ENCODE data around the gene SIPA1L2. TPM values are rescaled to one million over a fixed set of nuclear protein-coding genes. Genes with fewer than 3 reads are reported as not detected.
A peak's percentile ranks its signal among the peaks of the same experiment; 100 is the strongest.

Gene SIPA1L2
- total RNA-seq, 1 donor from 2014 or later = 18.1 TPM

GRCh38 chr1:232641507-232641906, 11.6 kb upstream of the SIPA1L2 start:
- TF ChIP-seq, protein P1, sequence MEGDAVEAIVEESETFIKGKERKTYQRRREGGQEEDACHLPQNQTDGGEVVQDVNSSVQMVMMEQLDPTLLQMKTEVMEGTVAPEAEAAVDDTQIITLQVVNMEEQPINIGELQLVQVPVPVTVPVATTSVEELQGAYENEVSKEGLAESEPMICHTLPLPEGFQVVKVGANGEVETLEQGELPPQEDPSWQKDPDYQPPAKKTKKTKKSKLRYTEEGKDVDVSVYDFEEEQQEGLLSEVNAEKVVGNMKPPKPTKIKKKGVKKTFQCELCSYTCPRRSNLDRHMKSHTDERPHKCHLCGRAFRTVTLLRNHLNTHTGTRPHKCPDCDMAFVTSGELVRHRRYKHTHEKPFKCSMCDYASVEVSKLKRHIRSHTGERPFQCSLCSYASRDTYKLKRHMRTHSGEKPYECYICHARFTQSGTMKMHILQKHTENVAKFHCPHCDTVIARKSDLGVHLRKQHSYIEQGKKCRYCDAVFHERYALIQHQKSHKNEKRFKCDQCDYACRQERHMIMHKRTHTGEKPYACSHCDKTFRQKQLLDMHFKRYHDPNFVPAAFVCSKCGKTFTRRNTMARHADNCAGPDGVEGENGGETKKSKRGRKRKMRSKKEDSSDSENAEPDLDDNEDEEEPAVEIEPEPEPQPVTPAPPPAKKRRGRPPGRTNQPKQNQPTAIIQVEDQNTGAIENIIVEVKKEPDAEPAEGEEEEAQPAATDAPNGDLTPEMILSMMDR (IDR thresholded peaks at IDR 0.05) = no peak
- intact Hi-C loops (cut with DNase I) = no loop called here

GRCh38 chr1:232636799-232637198, 6.9 kb upstream of the SIPA1L2 start:
- H3K27me3 ChIP-seq = no peaks in the 10 kb centered on the region
- no peaks in the 10 kb centered on the region for H3K4me1 ChIP-seq
- intact Hi-C loops (cut with DNase I) = loop anchor here (5.0 to 10.0 kb wide), 2 partner anchors 222 to 606 kb away; no protein-coding TSS in a partner anchor
- no peak for DNase-seq (ENCODE audit: low spot score in 2 of 2)
- H3K36me3 ChIP-seq = no peaks in the 10 kb centered on the region
- no peak overlapping the region for H3K4me3 ChIP-seq
- TF ChIP-seq, protein P1 (IDR thresholded peaks at IDR 0.05) = no peak
- H3K9me3 ChIP-seq = no peaks in the 10 kb centered on the region
- no peak overlapping the region for H3K27ac ChIP-seq

More at GRCh38 chr1:232641507-232641906, 11.6 kb upstream of the SIPA1L2 start:
- no peak for DNase-seq (ENCODE audit: low spot score in 2 of 2)
- no peak overlapping the region for H3K27ac ChIP-seq
- H3K27me3 ChIP-seq = no peaks in the 10 kb centered on the region
- H3K9me3 ChIP-seq = no peaks in the 10 kb centered on the region
- no peaks in the 10 kb centered on the region for H3K36me3 ChIP-seq
- H3K4me1 ChIP-seq = no peaks in the 10 kb centered on the region
- H3K4me3 ChIP-seq = no peak overlapping the region

DNA sequence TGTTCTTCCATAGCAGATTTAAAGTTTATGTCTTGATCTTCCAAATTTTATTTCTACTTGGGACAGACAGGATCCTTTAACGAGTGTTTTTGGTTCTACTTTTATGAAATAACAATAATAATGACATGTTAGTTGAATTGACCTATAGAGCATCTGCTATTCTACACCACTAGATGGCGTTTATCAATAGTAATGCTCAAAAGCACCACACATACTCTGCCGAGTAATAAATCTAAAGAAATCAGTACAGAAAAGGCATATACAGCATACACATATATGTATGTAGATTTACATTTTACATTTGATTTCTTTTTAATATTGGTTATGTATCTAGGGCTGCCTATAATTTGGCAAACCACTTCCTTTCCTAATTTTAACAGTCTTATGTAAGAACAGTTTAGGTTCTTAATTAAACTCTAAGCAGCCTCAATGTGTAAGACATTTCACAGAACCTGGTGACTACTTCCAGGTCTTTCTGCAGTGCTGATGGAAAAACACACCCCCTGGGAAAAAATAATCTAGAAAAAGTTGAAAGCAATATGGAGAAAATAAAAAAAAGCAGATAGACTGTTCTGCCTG, 5.9 kb upstream of the SIPA1L2 start:
- Histone ChIP-seq H3K4me1 (no peaks in the 10 kb centered on the region), H3K9me3 (no peaks in the 10 kb centered on the region), H3K36me3 (no peaks in the 10 kb centered on the region), H3K27me3 (no peaks in the 10 kb centered on the region), H3K4me3 (no peak overlapping the region), H3K27ac (no peak overlapping the region)
- no peak for DNase-seq (ENCODE audit: low spot score in 2 of 2)
- TF ChIP-seq, protein P1 (IDR thresholded peaks at IDR 0.05) = peak; percentile 44 to 75 (median 70)
- intact Hi-C loops (cut with DNase I) = loop anchor here (5.0 to 10.0 kb wide), 2 partner anchors 221 to 606 kb away; no protein-coding TSS in a partner anchor

DNA sequence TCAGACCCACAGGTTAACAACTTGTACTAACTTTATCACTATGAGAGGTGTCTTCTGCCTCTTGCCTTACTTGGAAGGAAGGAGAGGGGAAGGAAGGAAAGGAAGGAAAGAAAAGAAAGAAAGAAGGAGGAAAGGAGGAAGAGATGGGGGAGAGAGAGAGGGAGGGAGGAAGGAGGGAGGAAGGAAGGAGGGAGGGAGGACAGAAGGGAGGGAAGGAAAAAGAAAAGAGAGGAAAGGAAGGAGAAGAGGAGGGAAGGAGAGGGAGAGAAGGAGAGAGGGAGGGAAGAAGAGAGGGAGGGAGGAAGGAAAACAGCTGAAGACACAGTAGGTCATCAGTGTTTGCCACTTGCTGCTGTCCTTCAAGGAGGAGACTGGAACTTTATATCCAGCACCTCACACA, 5.3 kb upstream of the SIPA1L2 start:
- TF ChIP-seq, protein P1 (IDR thresholded peaks at IDR 0.05) = no peak
- Histone ChIP-seq H3K36me3 (no peaks in the 10 kb centered on the region), H3K27me3 (no peaks in the 10 kb centered on the region), H3K27ac (no peak overlapping the region), H3K9me3 (no peaks in the 10 kb centered on the region), H3K4me1 (no peaks in the 10 kb centered on the region), H3K4me3 (no peak overlapping the region)
- intact Hi-C loops (cut with DNase I) = loop anchor here (5.0 to 10.0 kb wide), 2 partner anchors 220 to 607 kb away; no protein-coding TSS in a partner anchor
- DNase-seq (ENCODE audit: low spot score in 2 of 2) = no peak

DNA sequence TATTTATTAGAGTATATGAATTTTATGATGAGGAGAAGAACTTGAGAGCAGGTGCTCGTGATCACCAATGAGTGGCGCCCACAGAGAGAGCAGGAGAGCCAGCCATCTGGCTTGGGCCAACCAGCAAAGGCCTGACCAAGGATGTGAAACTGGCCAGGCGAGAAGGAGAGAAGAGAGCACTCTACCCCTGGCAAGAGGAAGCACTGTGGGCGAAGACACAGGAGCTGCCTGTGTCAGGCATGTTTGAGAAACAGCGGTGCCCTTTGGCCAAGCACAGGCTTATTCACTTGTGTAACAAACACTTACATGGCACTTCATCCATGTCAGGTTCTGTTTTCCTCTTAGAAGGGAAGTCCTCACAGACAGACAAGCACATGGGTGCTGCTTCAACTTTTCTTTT, 4.2 kb upstream of the SIPA1L2 start:
- no peak overlapping the region for H3K4me3 ChIP-seq
- no peaks in the 10 kb centered on the region for H3K9me3 ChIP-seq
- H3K4me1 ChIP-seq = no peaks in the 10 kb centered on the region
- H3K36me3 ChIP-seq = no peaks in the 10 kb centered on the region
- no peak overlapping the region for H3K27ac ChIP-seq
- intact Hi-C loops (cut with DNase I) = loop anchor here (5.0 to 10.0 kb wide), 2 partner anchors 133 to 219 kb away; no protein-coding TSS in a partner anchor
- TF ChIP-seq, protein P1 (IDR thresholded peaks at IDR 0.05) = no peak
- no peaks in the 10 kb centered on the region for H3K27me3 ChIP-seq
- DNase-seq (ENCODE audit: low spot score in 2 of 2) = peak; percentile 24 to 69

Data from ascending aorta (tissue), 2 donors.